Fibroblast of skin of abdomen (primary cell): ENCODE data around the gene KDM6A. TPM values are rescaled to one million over a fixed set of nuclear protein-coding genes. Genes with fewer than 3 reads are reported as not detected.
"Not testable (repeated sequence)": the region's sequence is repeated elsewhere in the genome, so short reads cannot be mapped to it uniquely, and the experiment has no call there.

Experiments
- DNase-seq: peaks from one replicate; pipeline ENCODE4 v3.0.0-alpha.2; 2013
- polyA plus RNA-seq, 2 experiments: library from polyadenylated mRNA; unstranded; fragments of 120-200 nt; gene quantifications; one replicate each; pipeline ENCODE4 v1.2.1, GENCODE V29; 2013; ENCODE audit not compliant: insufficient read length in 2 of 2

KDM6A gene
- polyA plus RNA-seq (2013, experiment 1 of 2; ENCODE audit: insufficient read length), result 9.0 TPM
- polyA plus RNA-seq (2013, experiment 2 of 2; ENCODE audit: insufficient read length), result 9.4 TPM

GRCh38 chrX:44872821-44873414 is at the start of gene KDM6A:
Gene KDM6A, plus strand, starts transcription at chrX:44873188. Its CDS starts 364 bp downstream, at chrX:44873552.
- DNase-seq, result peak; percentile 95

- not testable (repeated sequence) for DNase-seq
Observed at GRCh38 chrX:44823193-44823592, 49.8 kb upstream of the KDM6A start.

DNA sequence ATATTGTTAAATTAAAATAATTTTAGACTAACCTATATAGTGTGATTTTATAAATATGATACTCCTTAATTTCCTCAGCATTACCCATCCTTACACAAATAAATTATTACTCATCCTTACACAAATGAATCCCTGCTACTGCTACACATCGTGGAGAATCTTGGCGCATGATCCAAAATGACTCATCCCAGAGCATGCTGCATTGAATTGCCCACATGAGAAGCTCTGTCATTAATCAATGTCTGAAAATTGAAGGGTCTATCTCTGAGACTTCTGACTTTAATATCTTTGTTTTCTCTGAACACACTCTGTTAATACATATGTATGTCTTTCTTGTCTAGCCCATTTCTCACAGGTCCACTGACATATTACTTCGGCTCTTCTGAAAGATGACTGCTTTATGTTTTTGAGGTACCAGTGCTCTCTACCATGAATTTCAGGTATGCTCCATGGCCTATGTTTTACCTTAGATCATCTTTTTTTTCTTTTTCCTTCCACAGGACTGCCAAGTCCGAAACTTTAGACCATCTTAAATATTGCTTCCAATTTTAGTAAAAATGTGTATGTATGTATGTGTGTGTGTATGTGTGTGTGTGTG is 44.9 kb upstream of the KDM6A start:
- peak; percentile 86 for DNase-seq

DNA sequence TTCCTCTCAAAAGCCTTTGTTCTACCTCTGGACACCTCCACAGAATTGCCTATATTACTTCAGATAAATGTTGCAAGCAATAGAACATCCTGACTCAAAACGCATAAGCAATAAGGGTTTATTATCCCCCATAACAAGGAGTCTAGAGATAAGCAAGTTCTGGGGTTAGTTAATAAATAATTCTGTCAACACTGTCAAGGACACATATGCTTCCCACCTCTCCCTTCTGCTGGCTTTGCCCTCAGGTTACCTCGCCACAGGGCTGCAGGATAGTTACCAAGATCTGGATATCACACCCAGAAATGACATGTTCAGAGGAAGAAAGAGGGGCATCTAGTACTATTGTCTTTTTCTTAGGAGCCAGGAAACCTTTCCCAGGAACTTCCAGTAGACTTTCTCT is 43.2 kb upstream of the KDM6A start:
- no peak for DNase-seq

DNA sequence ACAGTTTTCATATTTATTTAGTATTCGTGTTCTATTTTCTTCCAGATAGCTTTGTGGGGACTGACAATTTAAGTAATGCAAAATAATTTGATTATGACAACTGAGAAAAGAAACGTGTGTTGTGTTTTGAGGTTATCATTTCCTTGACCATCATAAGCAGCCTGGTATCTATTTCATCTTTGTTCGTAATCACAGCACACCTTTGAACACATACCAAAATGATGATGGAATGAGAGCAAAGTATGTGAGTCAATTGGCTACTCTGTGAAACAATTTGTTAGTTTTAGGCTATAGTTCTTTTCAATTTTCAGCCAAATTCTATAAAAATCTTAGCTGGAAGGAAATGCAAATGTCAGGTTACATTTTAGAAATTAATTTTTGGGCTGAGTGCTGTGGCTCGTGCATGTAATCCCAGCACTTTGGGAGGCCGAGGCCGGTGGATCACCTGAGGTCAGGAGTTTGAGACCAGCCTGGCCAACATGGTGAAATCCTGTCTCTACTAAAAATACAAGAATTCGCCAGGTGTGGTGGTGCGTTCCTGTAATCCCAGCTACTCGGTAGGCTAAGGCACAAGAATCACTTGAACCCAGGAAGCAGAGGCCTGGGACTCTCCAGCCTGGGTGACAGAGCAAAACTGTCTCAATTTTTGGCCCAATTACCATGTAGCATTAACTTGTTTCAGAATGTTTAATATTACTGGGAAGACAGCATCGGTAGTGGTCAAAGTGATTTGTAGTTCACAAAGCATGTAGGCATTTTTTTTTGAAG is 30.3 kb upstream of the KDM6A start:
- DNase-seq, result no peak

- no peak for DNase-seq
Observed at GRCh38 chrX:44843318-44843702, 29.7 kb upstream of the KDM6A start.

DNA sequence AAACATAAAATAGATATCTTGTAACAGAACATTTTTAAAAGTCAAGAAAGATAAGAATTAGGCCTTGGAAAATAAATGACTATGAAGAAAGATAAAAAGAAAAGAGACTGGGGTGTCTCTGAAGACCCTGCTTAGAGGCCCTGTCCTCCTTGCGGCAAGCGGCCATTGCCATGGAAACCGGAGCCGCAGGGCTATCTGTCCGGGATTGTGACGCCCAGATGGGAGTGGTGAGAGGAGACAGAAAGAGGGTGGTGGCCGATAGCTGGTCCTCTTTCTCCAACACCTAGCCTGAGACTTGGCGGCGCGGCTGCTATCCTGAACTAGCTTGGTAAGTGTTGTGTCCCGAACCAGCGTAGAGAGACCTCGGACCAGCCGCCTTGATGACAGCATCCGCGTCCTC is 29.2 kb upstream of the KDM6A start, which contains the start of gene DUSP21:
TSS of gene DUSP21 (plus strand) at position 269 of the 400 bp plus-strand sequence. CDS start at position 381, 112 bp downstream.
- DNase-seq, result no peak

- DNase-seq, result no peak
Observed at GRCh38 chrX:44844204-44844603, 28.8 kb upstream of the KDM6A start.

DNA sequence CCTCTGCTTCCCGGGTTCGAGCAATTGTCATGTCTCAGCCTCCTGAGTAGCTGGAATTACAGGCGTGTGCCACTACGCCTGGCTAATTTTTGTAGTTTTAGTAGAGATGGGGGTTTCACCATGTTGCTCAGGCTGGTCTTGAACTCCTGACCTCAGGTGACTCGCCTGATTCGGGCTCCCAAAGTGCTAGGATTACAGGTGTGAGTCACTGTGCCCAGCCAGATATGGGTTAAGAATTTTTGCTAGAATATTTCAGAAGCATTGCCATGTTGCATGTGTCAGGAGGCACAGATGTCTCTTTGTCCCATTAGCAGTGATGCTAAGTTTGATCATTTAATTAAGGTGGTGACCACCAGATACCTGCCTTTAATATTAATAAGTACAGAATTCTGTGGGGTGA is 22.1 kb upstream of the KDM6A start:
- not testable (repeated sequence) for DNase-seq

DNA sequence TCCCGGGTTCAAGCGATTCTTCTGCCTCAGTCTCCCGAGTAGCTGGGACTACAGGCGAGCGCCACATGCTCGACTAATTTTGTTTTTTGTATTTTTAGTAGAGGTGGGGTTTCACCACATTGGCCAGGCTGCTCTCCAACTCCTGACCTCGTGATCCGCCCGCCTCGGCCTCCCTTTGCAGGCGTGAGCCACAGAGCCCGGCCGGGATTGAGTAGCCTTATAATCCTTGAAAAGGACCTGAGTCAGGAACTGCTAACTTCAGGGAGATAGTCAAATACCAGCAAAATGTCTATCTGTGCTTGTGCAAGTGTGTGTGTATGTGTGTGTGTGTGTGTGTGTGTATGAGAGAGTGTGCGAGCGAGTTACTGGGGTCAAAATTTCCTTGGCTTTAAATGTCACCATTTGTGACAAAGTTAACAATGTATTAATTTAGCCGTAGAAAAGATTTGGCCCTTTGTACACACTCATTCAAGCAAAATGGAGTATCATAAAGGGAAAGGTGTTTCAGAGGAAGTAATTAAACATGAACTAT is 1.8 kb upstream of the KDM6A start:
- DNase-seq, result no peak

- peak; percentile 1 for DNase-seq
Observed at GRCh38 chrX:44871931-44872820, 812 bp upstream of the KDM6A start.

DNA sequence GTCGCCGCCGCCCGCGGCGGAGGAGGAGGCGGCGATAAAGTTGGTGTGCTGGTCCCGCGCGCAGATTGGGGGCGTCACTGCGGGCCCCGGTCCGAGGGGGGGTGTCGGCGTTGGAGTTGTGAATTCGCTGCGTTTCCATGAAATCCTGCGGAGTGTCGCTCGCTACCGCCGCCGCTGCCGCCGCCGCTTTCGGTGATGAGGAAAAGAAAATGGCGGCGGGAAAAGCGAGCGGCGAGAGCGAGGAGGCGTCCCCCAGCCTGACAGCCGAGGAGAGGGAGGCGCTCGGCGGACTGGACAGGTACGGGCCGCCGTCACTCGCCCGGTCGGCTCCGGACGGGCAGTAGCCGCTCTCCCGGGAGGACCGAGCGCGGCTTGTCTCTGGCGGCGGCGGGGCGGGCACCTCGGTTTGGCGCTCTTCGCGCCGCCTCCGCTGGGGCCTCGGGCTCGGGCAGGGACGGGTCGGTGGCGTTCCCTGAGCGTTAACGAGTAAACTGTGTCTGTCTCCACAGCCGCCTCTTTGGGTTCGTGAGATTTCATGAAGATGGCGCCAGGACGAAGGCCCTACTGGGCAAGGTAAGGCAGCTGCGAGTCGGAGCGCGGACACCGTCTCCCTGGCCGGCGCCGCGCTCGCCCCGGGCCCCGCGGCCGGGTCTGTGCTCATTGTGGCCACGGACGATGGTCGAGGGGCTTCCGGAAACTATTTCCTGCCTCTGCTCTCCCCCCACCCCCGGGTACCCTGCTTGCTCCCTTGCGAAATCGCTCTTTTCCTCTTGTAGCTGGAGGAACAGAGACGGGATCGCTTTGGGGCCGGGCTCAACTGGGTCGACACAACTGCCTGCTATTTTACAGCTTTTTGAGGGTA is 658 bp downstream of the KDM6A start:
- peak; percentile 51 for DNase-seq

DNA sequence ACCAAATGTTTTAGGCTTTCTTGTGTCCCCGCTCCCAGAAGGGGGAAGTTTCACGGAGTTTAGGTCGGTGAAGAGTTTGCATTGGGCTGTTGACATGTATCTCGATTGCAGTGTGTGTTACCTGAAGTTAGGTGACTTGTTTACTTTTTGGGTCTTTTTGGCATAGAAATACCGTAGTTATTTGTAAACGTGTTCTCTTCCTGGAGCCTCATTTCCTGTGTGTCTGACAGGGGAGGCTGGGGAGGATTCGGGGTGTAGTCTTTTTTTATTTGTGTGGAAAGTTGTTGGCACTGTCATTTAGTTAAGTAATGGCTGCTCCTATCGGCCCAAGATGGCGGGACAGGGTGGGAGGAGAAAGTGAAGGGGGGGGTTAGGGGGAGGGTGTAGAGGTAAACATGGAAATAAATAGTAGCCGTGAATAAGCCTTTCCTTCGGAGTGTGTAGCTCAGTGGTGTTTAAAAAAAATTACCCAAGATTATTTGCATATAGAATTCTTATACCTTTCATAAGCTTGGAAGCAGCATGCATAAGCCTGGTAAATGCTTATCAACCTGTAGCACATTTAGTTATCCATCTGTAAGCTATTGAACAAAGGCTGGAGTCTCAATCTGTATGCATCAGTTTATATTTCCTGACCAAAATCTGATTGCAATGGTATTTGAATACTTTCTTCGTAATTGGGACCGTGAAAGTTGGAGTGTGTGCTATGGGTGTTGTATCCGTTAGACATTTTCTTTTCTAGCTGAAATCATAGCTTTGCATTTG is 1.6 kb downstream of the KDM6A start:
- DNase-seq, result peak; percentile 26

DNA sequence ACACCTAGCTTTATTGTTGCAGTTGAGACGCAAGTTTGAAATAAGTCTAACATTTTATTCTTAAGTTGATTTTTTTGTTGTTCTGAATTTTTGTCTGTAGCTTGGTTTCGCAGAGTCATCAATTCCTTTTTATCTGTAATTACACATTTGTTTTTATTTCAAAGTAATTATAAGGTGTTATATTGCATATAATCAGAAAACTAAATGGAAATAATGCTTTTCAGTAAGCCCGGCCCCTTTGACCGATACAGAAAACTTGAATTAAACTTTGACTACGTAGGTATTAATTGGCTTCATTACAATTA is 2.1 kb downstream of the KDM6A start:
- DNase-seq, result no peak

DNA sequence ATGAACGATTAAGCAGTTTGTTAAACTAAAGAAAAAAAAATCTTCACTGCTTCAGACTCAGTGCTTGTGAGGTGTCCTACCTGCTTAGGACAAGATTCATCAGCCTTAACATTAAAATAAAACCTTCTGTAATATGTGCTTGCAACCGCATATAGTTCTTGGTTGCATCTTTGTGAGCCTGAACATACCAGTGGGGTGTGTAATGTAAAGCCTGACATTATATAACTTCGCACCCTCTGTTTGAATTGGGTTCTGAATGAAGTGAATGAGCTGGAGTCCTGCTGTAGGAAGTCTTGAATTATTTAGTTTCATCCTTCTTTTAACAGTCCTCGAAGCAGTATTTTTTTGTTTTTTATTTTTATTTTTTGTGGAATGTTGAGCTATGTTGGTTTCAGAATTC is 3.1 kb downstream of the KDM6A start:
- DNase-seq, result peak; percentile 51

- no peak for DNase-seq
Observed at GRCh38 chrX:44876767-44877166, 3.8 kb downstream of the KDM6A start.

DNA sequence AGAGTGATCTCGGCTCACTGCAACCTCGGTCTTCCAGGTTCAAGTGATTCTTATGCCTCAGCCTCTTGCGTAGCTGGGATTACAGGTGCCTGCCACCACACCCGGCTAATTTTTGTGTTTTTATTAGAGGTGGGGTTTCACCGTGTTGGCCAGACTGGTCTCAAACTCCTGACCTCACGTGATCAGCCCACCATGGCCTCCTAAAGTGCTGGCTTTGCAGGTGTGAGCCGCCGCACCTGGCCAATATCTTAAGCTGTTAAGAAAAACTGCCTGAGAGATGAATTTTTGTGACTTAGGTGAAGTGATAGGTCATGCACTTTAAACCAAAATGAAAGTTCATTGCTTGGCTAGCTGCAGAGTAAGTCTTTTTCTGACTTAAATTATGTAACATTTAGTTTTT is 5.8 kb downstream of the KDM6A start:
- DNase-seq, result no peak

- no peak for DNase-seq
Observed at GRCh38 chrX:44881549-44881948, 8.6 kb downstream of the KDM6A start.

DNA sequence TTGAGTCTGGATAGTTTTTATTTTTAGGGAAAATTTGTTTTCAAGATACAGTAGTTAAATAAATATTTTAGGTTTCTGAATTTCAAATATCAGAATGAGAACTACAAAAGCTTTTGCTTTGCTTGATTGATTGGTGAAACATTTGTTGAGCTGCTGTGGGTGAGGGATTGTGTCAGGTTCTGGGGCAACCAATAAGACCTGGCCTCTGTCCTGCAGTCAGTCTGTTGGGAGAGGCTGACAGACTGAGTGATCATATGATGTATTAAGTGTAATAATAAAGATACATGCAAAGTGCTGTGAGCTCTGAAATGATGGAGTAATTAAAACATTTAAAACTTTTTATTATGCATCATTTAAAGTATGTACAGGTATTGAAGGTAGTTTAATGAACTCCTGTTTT is 9.6 kb downstream of the KDM6A start:
- no peak for DNase-seq

DNA sequence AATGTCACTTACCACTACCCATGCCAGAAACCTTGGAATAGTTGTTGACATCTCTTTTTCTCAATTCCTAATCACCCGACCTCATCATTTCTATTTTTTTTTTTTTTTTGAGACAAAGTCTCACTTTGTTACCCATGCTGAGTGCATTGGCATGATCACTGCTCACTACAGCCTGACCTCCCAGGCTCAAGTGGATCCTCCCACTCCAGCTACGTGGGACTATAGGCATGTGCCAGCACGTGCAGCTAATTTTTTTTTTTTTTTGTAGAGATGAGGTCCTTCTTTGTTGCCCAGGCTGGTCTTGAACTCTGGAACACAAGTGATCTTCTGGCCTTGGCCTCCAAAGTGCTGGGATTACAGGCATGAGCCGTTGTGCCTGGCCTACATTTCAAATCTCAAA is 12.0 kb downstream of the KDM6A start:
- no peak for DNase-seq

GRCh38 chrX:44889824-44890223 is 16.8 kb downstream of the KDM6A start:
- no peak for DNase-seq
